ENCODE data around the gene ZSCAN12.

GRCh38 chr6:28349344-28349891 is 50.1 kb downstream of the ZSCAN12 start:
- TF ChIP-seq CTCF (IDR thresholded peaks at IDR 0.05): no peak
- TF ChIP-seq POLR2A (IDR thresholded peaks at IDR 0.05): no peak

Data from body of pancreas (tissue), 4 donors.